ENCODE data around the gene STRC.
"Not testable (repeated sequence)": the region's sequence is repeated elsewhere in the genome, so short reads cannot be mapped to it uniquely, and the experiment has no call there.

The STRC gene

DNA sequence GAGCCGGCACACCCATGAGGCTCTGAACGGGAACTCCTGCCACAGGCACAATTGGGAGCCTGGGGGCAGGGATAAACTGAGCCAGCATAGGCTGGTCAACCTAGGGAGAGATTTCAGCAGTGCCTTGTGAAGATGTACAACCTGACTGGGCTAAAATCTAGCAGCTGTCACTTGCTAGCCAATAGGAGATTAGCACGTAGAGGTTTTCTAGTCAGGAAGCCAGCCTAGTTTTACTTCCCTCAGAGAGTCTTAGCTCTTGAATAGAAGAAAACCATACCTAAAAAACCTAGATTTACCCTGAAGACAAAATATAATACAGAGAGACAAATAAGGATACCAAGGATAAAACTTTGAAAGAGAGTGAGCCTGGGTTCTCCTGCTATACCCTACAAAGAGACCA, 55.8 kb downstream of the STRC start:
- not testable (repeated sequence) for DNase-seq

DNA sequence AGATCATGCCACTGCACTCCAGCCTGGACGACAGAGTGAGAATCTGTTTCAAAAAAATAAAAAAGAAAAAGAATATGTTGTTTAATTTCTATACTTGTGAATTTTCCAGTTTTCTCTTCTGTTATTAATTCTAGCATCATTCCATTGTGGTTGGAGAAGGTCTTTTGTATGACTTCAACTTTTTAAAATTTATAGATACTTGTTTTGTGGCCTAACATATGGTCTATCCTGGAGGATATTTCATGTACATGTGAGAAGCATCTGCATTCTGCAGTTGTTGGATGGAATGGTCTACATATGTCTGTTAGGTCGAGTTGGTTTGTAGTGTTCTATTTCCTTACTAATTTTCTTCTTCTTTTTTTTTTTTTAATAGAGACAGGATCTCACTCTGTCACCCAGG, 65.6 kb downstream of the STRC start:
- no peak for DNase-seq

DNA sequence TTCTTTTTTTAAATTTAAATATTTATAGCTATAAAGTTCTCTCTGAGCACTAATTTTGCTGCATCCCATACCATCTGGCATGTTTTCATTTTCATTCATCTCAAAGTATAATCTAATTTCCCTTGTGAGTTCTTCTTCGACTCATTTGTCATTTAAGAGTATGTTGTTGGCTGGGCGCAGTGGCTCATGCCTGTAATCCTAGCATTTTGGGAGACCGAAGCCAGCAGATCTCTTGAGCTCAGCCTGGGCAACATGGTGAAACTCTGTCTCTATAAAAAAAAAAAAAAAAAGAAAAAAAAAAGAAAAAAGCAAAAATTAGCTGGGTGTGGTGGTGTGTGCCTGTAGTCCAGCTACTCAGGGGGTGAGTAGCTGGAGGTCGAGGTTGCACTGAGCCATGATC, 66.3 kb downstream of the STRC start:
- no peak for DNase-seq

DNA sequence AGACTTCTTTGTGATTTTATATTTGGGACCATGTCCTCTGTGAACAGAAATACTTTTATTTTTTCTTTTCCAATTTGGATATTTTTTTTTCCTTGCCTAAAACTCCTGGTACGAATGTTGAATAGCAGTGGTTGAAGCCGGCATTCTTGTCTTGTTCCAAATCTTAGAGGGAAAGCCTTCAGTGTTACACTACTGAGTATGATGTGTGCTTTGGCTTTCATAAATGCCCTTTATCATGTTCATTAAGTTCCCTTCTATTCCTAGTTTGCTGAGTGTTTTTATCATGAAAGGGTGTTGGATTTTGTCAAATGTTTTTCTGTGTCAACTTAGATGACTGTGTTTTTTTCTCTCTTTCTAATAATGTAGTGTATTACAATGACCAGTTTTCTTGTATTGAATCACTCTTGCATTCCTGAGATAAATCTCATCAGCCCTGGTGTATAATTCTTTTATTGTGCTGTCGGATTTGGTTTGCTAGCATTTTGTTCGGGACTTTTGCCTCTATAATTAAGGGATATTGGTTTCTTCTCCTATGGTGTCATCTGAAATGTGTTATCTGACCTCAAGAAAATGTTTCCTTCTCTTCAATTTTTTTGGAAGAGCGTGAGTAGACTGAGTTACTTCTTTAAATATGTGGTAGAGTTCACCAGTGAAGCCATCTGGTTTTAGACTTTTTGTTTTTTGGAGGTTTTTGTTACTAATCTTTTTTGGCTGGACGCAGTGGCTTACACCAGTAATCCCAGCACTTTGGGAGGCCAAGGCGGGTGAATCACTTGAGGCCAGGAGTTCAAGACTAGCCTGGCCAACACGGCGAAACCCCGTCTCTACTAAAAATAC, 67.9 kb downstream of the STRC start:
- no peak for DNase-seq
